GM18909 (cell line): ENCODE measurements around the gene SCAPER.

Source experiments
- ATAC-seq: cut with Tn5 transposase; IDR thresholded peaks from one replicate; pipeline ENCODE4 v1.9.1; 2021; ENCODE audit warnings: mild to moderate bottlenecking; ENCODE audit not compliant: unreplicated experiment, poor library complexity

The SCAPER gene

GRCh38 chr15:76382987-76383728 is 522.0 kb downstream of the SCAPER start:
- no peak for ATAC-seq

DNA sequence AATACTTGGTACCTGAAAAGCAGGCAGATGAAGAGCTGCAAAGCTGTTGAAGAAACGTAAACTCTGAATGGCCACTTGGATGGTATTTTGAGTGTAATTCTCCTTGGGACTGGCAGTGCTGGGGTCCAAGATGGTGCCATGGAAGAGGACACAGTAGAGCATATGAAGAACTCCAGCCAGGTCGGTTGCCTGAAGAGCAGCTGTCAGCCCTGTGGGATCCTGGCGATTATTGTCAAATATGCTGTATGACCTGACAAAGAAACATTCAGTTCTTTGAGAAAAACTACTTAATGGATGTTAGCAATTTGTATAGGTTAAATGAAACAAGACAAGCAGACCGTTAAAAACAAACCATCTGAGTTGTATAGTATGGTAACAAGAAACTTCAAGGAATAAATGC is 523.8 kb downstream of the SCAPER start:
- ATAC-seq: no peak

DNA sequence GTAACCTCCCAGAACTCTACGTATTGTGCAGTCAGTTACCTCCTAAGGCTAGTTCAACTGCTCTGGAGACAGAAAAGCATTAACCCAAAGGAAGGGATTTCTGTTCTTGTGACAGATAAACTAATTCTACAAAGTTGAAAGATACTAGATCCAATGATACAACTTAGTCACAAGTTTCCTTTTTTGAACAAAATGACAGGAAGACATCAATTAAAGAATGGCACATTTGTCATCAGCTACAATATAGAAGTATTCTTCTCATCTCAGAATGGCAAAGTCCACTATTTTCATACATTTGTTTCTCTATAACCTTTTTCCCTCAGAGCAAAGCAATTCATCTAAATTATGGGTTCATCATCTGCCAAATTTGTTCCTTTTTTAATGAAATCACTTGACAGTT is 524.9 kb downstream of the SCAPER start:
- ATAC-seq: no peak

DNA sequence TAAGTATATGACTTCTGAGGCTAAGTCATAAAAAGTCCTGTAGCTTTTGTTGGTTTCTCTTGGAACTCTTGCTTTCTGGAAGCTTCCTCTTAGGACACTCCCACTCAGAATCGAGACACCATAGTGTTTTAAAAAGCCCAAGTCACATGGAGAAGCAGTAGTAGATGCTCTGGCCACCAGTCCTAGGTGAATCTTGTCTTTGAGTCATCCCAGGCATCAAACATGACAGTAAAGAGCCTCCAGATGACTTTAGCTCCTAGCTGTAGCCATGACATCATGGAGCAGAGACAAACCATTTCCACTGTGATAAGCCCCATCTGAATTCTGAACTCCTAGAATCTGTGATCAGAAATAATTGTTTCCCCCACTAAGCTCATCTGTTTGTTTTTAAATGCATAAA is 526.4 kb downstream of the SCAPER start:
- ATAC-seq: no peak

DNA sequence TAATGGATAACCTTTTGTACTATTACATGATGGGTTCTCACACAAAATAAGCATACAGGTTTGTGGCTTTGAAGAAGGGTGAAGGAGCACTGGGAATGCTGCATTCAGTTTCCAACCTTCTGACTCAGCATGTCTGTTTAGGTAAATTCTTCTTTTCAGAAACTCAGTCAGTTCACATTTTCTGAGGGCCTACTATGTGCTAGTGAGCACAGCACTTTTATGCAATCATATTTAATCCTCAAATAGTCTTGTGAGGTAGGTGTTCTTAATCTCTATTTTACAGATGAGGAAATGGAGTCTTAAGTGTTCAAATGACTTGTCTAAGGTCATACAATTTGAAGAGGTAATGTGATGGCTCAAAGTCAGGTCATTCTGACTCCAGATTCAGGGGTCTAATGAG is 527.4 kb downstream of the SCAPER start:
- no peak for ATAC-seq

DNA sequence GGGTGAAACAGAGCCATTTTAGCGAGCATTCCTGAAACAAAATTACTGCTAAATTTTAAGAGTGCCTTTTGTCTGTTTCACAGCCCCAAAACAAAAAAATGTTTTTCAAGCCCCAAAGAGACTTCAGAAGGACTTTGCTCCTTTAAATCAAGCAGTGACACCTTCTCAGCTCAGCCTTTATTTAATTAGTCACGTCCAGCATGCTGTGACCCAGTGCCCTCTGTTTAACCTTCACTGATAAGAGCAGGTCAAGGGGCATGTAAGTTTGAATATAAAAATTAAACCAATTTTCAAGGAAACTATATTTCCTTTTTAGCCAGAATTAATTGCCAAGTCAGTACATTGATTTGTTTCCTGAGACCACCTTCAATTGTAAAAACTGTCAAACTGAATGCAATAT is 527.9 kb downstream of the SCAPER start:
- ATAC-seq: no peak

DNA sequence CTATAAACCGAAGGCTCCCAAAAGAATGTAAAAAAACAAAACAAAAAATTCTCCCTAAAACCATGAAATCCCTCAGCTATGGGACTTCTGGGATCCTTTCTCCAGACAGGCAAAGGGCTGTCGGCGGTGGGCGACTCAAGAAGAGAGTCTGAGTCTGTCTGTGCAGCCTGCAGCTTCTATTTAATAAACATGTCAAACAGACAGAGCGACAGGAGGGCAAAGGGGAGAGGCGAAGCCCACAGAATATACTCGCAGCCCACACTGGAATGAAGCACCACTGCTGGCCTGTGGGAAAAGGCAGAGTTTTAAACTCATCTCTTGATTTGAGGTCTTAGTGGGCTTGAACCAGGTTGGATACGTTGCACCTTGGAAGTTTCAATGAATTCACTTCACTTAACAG is 528.3 kb downstream of the SCAPER start:
- ATAC-seq: no peak

DNA sequence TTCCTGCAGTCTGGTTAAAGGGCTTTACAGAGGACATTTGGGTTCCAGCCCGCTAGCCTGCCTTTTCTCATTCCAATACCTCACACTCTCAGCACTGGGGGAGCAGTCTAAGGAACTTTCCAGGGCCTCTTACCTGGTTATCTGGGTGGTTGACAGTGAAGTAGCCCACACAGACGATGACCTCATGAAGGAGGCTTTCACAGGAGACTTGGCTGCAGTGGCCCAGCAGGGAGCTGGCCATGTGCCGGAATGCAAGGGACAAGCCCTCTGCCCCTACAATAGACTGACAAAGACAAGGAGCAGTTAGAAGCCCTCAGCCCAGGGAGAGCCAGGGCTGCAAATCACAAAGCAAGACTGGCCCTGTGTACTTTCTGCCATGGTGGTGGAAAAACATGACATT is 529.1 kb downstream of the SCAPER start:
- no peak for ATAC-seq

- no peak for ATAC-seq
Observed at GRCh38 chr15:76368122-76368621, 537.0 kb downstream of the SCAPER start.

GRCh38 chr15:76366714-76367113 is 538.4 kb downstream of the SCAPER start:
- no peak for ATAC-seq

- ATAC-seq: no peak
Observed at GRCh38 chr15:76363251-76363650, 541.9 kb downstream of the SCAPER start.

- ATAC-seq: no peak
Observed at GRCh38 chr15:76360416-76360815, 544.7 kb downstream of the SCAPER start.

DNA sequence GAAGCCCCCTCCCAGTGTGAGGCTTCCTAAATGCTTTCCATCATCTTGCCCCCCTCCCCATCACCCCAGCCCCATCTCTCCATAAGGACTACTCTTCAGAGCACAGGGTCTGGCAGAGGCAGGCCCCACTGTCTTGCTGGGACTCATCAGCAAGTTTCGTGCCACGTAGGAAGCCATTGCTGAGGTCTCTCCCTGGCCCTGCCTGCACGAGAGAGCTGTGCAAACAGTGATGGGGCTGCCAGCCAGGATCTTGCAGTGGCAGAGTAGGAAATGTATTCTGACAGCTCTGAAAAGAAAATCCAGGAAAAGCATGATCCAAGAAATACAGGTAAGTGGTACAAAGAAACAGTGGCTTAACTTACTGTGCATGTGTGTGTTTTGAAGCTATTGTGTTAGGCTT is 546.0 kb downstream of the SCAPER start:
- ATAC-seq: no peak

DNA sequence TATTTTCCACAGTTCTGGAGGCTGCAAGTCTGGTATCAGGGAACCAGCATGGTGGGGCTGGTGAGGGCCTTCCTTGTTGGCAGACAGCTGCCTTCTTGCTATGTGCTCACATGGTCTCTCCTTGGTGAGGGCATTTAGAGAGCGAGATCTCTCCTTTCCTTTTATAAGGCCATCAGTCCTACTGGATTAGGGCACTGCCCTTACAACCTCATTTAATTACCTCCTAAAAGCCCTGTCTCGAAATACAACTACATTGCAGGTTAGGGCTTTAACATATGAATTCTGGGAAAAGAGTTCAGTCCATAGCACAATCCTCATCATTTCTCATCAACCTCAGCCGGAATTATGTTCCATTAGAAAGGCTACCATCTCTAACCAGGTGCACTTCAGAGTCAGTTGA is 546.7 kb downstream of the SCAPER start:
- no peak for ATAC-seq

DNA sequence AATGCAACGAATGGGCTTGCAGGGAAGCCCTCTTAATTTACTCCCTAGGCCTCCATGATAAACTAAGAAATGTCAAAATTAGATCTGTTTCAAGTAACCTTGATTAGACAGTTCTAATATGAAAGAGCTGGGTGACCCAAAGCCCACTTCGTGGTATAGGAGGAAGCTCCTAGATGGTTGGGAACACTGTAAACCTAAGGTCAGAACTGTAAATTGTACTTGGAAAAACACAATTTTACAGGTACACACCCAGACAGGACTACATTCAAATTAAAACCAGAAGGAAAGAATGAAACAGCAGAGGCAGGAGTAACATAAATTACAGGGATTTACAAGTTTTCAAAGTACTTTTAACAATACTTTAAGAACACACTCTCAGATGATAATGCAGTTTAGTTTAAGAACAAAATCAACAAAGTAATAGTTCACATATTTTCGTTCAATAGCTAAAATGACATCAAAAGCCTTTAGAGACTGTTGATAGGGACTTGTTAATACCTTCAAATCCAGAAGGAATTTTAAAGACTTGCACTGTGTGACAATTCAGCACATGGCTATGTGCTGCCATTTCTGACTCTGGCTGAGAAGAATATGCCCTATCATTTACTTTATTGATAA is 550.2 kb downstream of the SCAPER start:
- ATAC-seq: no peak

DNA sequence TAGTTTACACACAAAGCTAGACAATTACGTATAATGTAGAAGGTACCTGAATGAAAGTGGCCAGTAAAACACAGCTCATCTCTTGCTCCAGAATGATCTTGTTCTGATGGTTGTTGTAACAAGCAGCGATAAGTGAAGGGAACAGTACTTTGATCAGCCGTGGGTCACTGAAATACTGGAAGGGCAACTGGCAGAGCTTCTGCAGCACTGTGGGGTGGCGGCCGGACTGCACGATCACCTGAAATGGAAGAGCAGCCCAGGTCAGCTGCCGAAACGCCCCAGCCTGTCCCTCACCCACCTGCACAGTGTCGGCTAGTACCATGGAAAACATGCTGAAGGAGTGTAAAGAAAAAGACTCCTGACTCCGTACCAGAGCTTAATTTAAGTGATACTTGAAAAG is 551.2 kb downstream of the SCAPER start:
- ATAC-seq: no peak

GRCh38 chr15:76353023-76353577 is 552.0 kb downstream of the SCAPER start:
- no peak for ATAC-seq

DNA sequence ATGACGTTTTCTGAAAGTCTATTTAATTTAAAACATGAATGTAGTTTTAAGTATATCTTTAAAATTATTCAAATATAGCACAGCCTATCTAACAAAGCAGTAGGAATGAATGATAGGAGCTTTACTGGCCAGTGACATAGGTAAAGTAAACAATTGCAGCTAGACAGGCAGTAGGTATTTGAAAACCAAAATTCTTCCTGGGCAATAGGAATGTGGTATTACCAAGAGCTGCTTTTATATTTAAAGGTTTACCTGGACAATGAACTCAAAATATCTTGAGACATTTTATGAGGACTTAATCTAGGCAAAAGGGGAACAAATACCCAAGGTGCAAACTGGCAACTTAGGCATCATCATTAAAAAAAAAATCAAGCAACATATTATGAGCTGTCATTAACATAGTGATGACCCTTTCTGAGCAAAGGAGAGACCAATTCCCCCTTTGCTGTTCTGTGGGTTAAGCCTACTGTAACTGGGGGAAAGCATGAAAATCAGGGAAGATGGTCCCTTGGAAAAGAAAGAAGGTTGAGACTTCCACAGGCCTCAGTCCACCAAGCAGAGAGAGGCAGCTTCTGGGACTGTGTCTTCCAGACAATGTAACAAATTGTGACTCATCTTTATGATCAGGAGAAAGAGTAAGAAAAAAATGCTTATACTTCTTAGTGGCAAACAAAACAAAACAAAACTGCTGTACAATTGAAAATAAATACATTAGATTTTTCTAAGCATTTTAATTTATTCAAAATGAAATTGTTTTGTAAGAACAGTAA is 555.7 kb downstream of the SCAPER start:
- ATAC-seq: no peak

- ATAC-seq: no peak
Observed at GRCh38 chr15:76347482-76348055, 557.6 kb downstream of the SCAPER start.

GRCh38 chr15:76346669-76347481 is 558.3 kb downstream of the SCAPER start:
- no peak for ATAC-seq
